NCI-H1048 (cell line): ENCODE results near the gene OPN3.
"Not testable (repeated sequence)": the region's sequence is repeated elsewhere in the genome, so short reads cannot be mapped to it uniquely, and the experiment has no call there.

Experiments used
- DNase-seq: peaks from one replicate; lab custom pipeline; 2025; lab: John Stamatoyannopoulos, UW

The OPN3 gene

GRCh38 chr1:241640149-241640866, at the start of gene OPN3, which contains the start of gene CHML:
Gene OPN3 (minus strand): TSS chr1:241640369. CDS start chr1:241640254, 115 bp downstream.
Gene CHML (minus strand): TSS chr1:241640369. CDS start chr1:241635766, 4,603 bp downstream.
- peak; percentile 90 for DNase-seq

- no peak for DNase-seq
Observed at GRCh38 chr1:241688940-241689368, 48.8 kb upstream of the OPN3 start.

- no peak for DNase-seq
Observed at GRCh38 chr1:241684108-241684507, 43.9 kb upstream of the OPN3 start.

GRCh38 chr1:241682921-241683320, 42.8 kb upstream of the OPN3 start:
- no peak for DNase-seq

- DNase-seq, result not testable (repeated sequence)
Observed at GRCh38 chr1:241681861-241682448, 41.8 kb upstream of the OPN3 start.

- no peak for DNase-seq
Observed at GRCh38 chr1:241679961-241680360, 39.8 kb upstream of the OPN3 start.

GRCh38 chr1:241679404-241679803, 39.2 kb upstream of the OPN3 start:
- no peak for DNase-seq

GRCh38 chr1:241678536-241678935, 38.4 kb upstream of the OPN3 start:
- no peak for DNase-seq

- no peak for DNase-seq
Observed at GRCh38 chr1:241677201-241677600, 37.0 kb upstream of the OPN3 start.

GRCh38 chr1:241675983-241676382, 35.8 kb upstream of the OPN3 start:
- DNase-seq, result no peak

- DNase-seq, result no peak
Observed at GRCh38 chr1:241674805-241675384, 34.7 kb upstream of the OPN3 start.

- DNase-seq, result no peak
Observed at GRCh38 chr1:241672301-241672700, 32.1 kb upstream of the OPN3 start.

GRCh38 chr1:241666419-241666818, 26.2 kb upstream of the OPN3 start:
- no peak for DNase-seq

- no peak for DNase-seq
Observed at GRCh38 chr1:241660424-241660972, 20.3 kb upstream of the OPN3 start.

- not testable (repeated sequence) for DNase-seq
Observed at GRCh38 chr1:241659016-241659415, 18.8 kb upstream of the OPN3 start.

GRCh38 chr1:241658081-241658793, 18.1 kb upstream of the OPN3 start:
- DNase-seq, result no peak

GRCh38 chr1:241654641-241655040, 14.5 kb upstream of the OPN3 start:
- no peak for DNase-seq

- no peak for DNase-seq
Observed at GRCh38 chr1:241654019-241654418, 13.8 kb upstream of the OPN3 start.

GRCh38 chr1:241652012-241652411, 11.8 kb upstream of the OPN3 start, which contains the start of gene WDR64:
Gene WDR64 (plus strand): TSS chr1:241652281. CDS start chr1:241652485, 204 bp downstream.
- no peak for DNase-seq

- no peak for DNase-seq
Observed at GRCh38 chr1:241648159-241648558, 8.0 kb upstream of the OPN3 start.

- no peak for DNase-seq
Observed at GRCh38 chr1:241647658-241648057, 7.5 kb upstream of the OPN3 start.

- DNase-seq, result no peak
Observed at GRCh38 chr1:241646201-241646600, 6.0 kb upstream of the OPN3 start.
